SKM-1 (cell line): Measurements from ENCODE around the gene TWF2.

Source experiments
- DNase-seq: peaks from one replicate; lab custom pipeline; 2025; ENCODE audit not compliant: unreplicated experiment; lab: John Stamatoyannopoulos, UW

Gene TWF2

GRCh38 chr3:52204337-52205073 lies 34.5 kb downstream of the TWF2 start:
- DNase-seq: no peak

DNA sequence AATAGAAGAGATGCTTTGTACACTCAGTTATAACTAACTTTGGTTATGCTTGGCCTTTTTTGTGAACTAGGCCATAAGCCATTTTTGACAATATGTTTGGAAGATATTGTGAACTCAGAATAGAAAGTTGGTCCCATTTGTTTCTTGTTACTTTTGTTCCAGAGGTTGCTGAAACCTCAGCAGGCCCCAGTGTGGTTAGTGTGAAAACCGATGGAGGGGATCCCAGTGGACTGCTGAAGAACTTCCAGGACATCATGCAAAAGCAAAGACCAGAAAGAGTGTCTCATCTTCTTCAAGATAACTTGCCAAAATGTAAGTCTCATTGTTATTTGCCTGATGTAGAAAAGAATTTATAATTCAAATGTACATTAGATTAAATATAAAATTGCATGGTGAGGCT lies 35.3 kb downstream of the TWF2 start:
- no peak for DNase-seq

DNA sequence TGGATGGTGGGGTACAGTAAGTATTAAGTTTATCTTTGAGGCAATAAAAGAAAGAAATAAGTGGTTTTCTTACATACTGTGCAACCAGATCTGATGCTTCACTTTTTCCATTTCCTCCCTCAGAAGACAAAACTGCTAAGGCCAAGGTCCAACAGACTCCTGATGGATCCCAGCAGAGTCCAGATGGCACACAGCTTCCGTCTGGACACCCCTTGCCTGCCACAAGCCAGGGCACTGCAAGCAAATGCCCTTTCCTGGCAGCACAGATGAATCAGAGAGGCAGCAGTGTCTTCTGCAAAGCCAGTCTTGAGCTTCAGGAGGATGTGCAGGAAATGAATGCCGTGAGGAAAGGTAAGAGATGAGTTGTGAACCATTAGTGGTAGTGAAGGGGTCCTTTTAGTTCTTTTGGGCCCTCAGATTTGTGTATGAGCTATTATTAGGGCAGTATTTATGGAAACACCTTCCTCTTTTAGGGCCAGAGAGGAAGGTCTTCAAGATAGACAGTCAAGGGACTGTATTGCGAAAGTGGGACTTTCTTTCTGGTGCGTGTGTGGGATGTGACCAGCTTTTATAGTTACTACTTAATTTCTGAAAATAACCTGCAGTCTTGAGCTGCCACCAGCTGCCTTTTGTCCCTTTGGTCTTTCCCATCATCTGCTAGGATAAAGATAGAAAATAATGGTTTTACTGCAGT lies 36.4 kb downstream of the TWF2 start:
- DNase-seq: peak; percentile 39

GRCh38 chr3:52200981-52201679 lies 37.8 kb downstream of the TWF2 start:
- DNase-seq: no peak

GRCh38 chr3:52198643-52199608 lies 40.0 kb downstream of the TWF2 start:
- no peak for DNase-seq

DNA sequence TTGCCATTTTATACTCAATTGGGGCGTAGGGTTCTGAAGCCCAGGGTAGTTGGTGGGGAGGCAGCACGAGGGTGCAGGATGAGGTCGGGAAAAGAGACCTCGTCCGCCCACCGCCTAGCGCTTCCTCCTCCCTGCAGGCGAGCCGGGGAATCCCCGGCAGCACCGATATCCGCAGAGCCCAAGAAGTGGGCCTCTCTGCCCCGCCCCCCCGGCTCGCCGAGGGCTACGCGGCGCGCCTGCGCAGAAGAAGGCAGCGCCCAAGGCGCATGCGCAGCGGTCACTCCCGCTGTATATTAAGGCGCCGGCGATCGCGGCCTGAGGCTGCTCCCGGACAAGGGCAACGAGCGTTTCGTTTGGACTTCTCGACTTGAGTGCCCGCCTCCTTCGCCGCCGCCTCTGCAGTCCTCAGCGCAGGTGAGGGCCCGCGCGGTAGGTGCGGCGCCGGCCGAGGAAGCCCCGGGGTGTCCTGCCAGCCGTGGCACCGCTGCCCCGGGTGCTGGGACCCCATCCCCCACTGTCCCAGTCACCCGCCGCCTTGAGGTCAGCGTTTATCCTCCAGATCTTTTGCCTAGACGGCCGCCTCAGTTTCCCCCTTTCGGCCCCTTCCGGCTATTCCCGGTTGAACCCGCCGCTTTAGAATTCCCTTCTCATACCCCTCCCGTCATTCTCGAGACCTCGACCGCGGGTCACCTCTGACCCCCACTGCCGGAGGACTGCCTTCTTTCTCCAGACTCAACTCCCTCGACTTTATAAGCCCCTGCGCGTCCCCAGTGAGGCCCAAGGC lies 40.9 kb downstream of the TWF2 start, which contains the start of gene ALAS1:
TSS of gene ALAS1 (plus strand) at position 319 of the 784 bp plus-strand sequence. CDS start 1,082 bp downstream, outside the sequence.
- DNase-seq: peak; percentile 88

DNA sequence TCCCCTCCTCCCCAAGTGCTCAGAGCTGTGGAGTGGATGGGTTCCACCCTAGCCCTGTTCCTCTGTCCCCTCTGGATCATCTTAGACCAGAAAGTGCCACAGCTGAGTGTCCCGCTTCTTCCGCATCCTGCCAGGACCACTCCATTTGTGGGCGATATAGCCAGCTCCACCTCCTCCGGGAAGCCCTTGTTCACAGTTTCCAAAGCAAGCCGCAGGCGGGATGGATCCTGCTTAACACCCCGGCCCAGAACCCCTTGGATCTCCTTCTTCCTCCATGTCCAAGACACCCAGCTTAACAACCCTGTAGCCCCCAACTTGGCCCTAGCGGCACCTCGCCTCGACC lies 41.5 kb downstream of the TWF2 start:
- DNase-seq: no peak

DNA sequence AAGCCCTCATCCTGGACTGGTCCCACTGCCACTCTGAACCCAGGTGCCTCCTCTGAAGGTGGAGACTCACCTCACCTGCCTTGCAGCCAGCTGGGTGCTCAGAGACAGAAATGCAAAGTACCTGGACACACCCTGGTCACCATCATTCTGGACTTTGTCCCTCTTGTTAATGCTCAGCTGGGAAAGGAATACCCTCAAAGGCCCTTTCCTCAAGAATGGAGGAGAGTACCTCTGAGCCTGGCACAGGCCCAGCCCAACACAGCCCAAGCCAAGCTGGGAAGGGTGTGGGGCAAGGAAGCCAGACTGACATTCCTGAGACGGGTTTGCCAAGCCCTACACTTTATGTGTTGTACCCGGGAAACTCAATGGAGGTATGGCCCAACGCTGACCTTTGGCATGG lies 42.0 kb downstream of the TWF2 start:
- no peak for DNase-seq

GRCh38 chr3:52195823-52196331 lies 43.1 kb downstream of the TWF2 start:
- peak; percentile 75 for DNase-seq

DNA sequence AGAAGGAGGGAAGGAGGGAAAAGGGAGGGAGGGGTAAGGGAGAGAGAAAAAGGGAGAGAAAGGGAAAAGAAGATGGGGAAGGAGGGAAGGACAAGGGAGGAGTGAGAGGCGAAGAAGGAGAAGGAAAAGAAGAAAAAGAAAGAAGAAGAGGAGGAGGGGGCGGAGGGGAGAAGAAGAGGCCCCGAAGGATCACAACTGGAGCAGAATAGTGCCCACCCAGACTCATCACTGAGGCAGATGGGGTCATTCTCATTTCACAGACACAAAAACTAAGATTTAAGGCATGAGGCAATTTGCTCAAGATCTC lies 43.7 kb downstream of the TWF2 start:
- no peak for DNase-seq

- no peak for DNase-seq
Measured at GRCh38 chr3:52194485-52195290, 44.3 kb downstream of the TWF2 start.

DNA sequence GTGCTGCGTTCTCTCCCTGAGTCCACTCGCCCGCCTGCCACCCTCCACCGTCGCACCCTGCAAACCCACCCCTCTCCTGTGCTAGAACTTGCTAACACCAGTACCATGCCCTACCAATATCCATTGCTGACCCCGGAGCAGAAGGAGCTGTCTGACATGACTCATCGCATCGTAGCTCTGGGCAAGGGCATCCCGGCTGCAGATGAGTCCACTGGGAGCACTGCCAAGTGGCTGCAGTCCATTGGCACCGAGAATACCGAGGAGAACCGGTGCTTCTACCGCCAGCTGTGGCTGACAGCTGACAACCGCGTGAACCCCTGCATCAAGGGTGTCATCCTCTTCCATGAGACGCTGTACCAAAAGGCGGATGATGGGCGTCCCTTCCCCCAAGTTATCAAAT lies 45.9 kb downstream of the TWF2 start:
- DNase-seq: no peak

DNA sequence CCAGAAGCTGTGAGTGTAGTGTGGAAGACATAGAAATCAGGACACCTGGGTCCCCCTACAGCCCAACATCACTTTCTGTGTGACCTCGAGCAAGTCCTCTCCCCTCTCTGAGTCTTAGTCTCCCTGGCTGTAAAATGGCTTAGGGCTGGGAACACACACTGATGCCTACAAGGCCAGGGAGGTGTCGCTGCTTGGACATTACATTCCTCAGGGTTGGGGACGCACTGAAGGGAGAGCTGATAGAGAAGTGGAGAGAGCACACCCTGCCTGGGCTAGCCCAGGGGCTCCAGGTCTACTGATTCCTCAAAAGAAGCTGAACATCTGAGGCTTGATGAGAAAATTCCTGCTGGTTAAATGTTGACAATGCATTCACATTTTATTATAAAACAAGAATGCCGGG lies 47.3 kb downstream of the TWF2 start:
- DNase-seq: no peak

DNA sequence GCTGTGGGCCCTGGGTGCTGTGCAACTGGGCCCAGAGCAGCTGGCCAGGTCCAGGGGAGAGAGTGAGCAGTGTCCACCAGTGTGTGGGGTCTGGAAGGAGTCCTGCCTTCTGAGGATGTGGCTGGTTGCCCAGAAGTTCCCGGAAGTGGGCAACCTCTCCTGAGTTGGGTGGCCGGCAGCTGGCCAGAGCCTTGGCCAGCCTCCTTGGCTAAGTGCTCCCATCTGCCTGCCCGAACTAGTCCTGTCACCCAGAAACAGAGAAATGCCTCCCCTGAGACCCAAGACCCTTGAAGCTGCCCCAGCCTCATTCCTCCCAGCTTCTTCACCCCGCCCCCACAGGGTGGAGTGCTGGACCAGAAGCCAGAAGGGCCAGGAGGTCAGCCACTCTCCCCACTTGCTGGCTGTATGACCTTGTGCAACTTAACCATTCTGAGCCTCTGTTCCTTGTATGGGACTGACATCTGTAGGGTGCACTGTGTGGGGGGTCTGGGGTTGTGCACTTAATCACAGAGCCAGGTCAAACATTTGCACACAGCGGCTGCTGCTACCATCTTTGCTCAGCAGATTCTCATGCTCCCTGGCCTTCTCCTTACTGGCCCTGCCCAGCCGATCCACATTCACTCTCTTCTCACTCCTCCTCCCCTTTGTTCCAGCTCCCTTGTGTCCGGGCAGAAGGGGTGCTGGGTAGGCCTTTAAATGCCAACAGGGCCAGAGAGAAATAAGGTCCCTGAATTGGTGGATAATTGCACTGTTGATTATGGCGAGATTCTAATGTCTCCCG lies 48.5 kb downstream of the TWF2 start:
- DNase-seq: no peak

DNA sequence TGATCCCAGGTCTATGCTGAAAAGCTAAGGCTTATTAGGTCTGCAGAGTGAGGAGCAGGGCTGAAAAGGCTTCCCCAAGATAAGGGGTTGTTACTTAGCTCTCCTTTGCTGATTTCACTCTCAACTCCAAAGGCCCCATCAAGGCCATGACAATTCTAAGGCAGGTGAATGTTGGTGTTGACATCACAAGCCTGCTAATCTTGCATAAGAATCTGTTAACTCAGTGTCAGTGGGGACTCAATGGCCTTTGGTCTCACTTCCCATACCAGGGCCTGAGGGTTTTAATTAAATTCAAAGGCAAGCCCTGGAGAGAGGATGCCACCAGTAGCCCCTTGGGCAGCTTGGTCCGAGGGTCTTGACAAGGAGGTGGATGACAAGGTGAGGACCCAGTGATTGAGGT lies 50.4 kb downstream of the TWF2 start:
- no peak for DNase-seq

DNA sequence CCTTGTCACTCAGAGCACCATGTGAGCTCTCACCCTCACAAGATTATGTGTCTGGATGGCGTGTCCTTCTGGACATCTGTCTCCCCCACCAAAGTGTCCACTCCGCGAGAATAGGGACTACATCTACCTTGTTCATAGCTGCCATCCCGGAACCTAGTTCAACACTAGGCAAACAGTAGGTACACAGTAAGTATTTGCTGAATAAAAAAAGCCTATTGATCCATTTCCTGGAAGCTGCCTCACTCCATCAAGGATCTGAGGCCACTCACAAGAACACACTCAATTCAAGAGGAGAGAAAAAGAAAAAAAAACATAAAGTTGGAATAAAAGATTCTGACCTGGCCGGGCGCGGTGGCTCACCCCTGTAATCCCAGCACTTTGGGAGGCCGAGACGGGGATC lies 52.2 kb downstream of the TWF2 start:
- DNase-seq: no peak

GRCh38 chr3:52185837-52186236 lies 53.1 kb downstream of the TWF2 start:
- DNase-seq: peak; percentile 82

- no peak for DNase-seq
Measured at GRCh38 chr3:52185311-52185710, 53.6 kb downstream of the TWF2 start.

DNA sequence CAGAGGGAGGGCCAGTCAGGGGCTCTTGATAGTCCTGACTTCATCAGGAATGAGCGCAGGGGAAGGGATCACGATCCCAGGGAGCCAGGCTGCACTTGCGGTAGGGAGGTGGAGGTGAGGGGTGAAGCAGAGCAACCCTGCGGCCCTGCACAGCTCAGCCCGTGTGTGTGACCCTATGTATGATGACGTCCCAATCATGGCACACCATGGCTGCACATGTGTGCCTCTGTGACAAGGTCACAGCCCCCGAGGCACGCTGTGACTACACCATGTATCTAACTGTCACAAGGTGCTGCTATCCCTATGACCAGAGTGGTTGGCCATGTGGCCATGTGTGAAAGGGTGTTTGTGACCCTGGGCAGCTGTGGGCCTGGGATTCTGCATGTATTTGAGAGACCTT lies 54.3 kb downstream of the TWF2 start:
- no peak for DNase-seq
